K562 (cell line): Measurements from ENCODE around the gene LGR6. TPM values are rescaled to one million over a fixed set of nuclear protein-coding genes. Genes with fewer than 3 reads are reported as not detected.

Source experiments
- ATAC-seq: fragments of 200-7000 bp; cut with Tn5 transposase; 3 replicates; pipeline ENCODE4 v1.9.1; 2020; ENCODE audit warnings: moderate library complexity
- BruUV-seq: library from RNA; stranded (reverse); fragments of 400-500 nt; replicated peaks from 2 replicates; lab custom pipeline; 2021; lab: Mats Ljungman, UMichigan
- CTCF ChIA-PET: fragments of 300-600 bp; formaldehyde crosslinking; extraction: SDS; loops from one replicate; lab custom pipeline; 2021; ENCODE audit warnings: low intra/inter-chr PET ratio; lab: Yijun Ruan, JAX
- POLR2A ChIA-PET: fragments of 300-600, 350-650 bp; sonication (Branson Sonifier 250); formaldehyde crosslinking; extraction: SDS; loops from one replicate; lab custom pipeline; 2021; ENCODE audit warnings: antibody characterized with exemption, inconsistent platforms; lab: Yijun Ruan, JAX
- DNase-seq, 4 experiments: peaks; one replicate each; pipeline versions ENCODE4 v3.0.0 to v3.0.0-alpha.2; 2011 to 2018; ENCODE audit warnings: low spot score in 3 of 4, mixed read lengths in 3 of 4; ENCODE audit errors: extremely low read depth in 1 of 4
- FAIRE-seq: peaks from 2 replicates; lab custom pipeline; 2011; peaks lifted over from hg19 to GRCh38; lab: Jason Lieb, UNC
- H2AFZ ChIP-seq: 2 replicates; pipeline ENCODE4 v1.6.0; 2011; ENCODE audit warnings: low read depth, low read length, control low read depth, inconsistent platforms
- H3K27ac ChIP-seq: fragments of 200-600 bp; 3 replicates; pipeline ENCODE4 v1.8.0; 2011; ENCODE audit warnings: low read depth, mild to moderate bottlenecking, control low read depth, inconsistent platforms, low read length, moderate library complexity, mixed read lengths; ENCODE audit errors: extremely low read depth
- H3K27me3 ChIP-seq, 2 experiments: fragments of 300-600 bp in 1 of 2; 2 replicates in 1 of 2; 3 replicates in 1 of 2; pipeline versions ENCODE4 v1.6.0 to v1.8.0; 2011; ENCODE audit warnings: inconsistent platforms in 2 of 2, low read length in 2 of 2, mild to moderate bottlenecking in 1 of 2, mixed read lengths in 1 of 2, moderate library complexity in 1 of 2; ENCODE audit not compliant: control insufficient read depth in 2 of 2, insufficient read depth in 2 of 2
- H3K36me3 ChIP-seq: fragments of 300-600 bp; 3 replicates; pipeline ENCODE4 v1.8.0; 2011; ENCODE audit warnings: mild to moderate bottlenecking, low read length, inconsistent platforms; ENCODE audit not compliant: control insufficient read depth, insufficient read depth
- H3K4me1 ChIP-seq, 2 experiments: fragments of 200-600 bp in 1 of 2; replicated peaks in 1 of 2; 2 replicates in 1 of 2; 3 replicates in 1 of 2; pipeline versions ENCODE4 v1.5.1 to v1.8.0; 2011; ENCODE audit warnings: inconsistent platforms in 2 of 2, low read length in 2 of 2, mild to moderate bottlenecking in 1 of 2, mixed read lengths in 1 of 2, moderate library complexity in 1 of 2; ENCODE audit not compliant: control insufficient read depth in 2 of 2, insufficient read depth in 2 of 2
- H3K4me2 ChIP-seq: 2 replicates; pipeline ENCODE4 v1.6.1; 2011; ENCODE audit warnings: low read length, control low read depth, inconsistent platforms, mixed read lengths; ENCODE audit not compliant: insufficient read depth
- H3K4me3 ChIP-seq: fragments of 200-600 bp; sonication (generic), shearing (Covaris generic); 2 replicates; pipeline ENCODE4 v1.5.1; 2016; ENCODE audit warnings: control low read depth, inconsistent platforms
- H3K79me2 ChIP-seq: fragments of 200-600 bp; 3 replicates; pipeline ENCODE4 v1.8.0; 2011; ENCODE audit warnings: low read length, inconsistent platforms; ENCODE audit not compliant: control insufficient read depth, insufficient read depth
- H3K9ac ChIP-seq, 2 experiments: 2 replicates each; pipeline versions ENCODE4 v1.6.0 to v1.6.1; 2011; ENCODE audit warnings: low read depth in 2 of 2, low read length in 2 of 2, control low read depth in 1 of 2, inconsistent platforms in 1 of 2, mild to moderate bottlenecking in 1 of 2, mixed read lengths in 1 of 2; ENCODE audit not compliant: insufficient read depth in 1 of 2
- H3K9me1 ChIP-seq: one replicate; pipeline ENCODE4 v1.6.0; 2011; ENCODE audit warnings: inconsistent platforms, mild to moderate bottlenecking, low read length, moderate library complexity; ENCODE audit not compliant: control insufficient read depth, insufficient read depth
- H3K9me3 ChIP-seq: replicated peaks from 2 replicates; pipeline ENCODE4 v1.5.1; 2011; ENCODE audit warnings: low read depth, low read length, inconsistent platforms; ENCODE audit not compliant: control insufficient read depth, insufficient read depth
- H4K20me1 ChIP-seq: replicated peaks from 2 replicates; pipeline ENCODE4 v1.6.1; 2011; ENCODE audit warnings: low read length, inconsistent platforms, mixed read lengths; ENCODE audit not compliant: control insufficient read depth, insufficient read depth
- NFE2L1 ChIP-seq: fragments of 450-650 bp; IDR thresholded peaks from 2 replicates; pipeline ENCODE4 v1.6.1; 2016; ENCODE audit warnings: missing genetic modification characterization, low read depth, mild to moderate bottlenecking, missing compliant biosample characterization, moderate library complexity, borderline replicate concordance
- PHF8 ChIP-seq: fragments of 200-600 bp; sonication (generic); IDR thresholded peaks from 2 replicates; pipeline ENCODE4 v1.6.1; 2012; ENCODE audit warnings: mixed run types, mild to moderate bottlenecking, inconsistent platforms, low read length, moderate library complexity, borderline replicate concordance
- ZNF639 ChIP-seq, 2 experiments: fragments of 200-800 bp in 1 of 2; sonication (Bioruptor generic) in 1 of 2; sonication (generic) in 1 of 2; formaldehyde crosslinking in 1 of 2; IDR thresholded peaks in 1 of 2; conservative IDR thresholded peaks in 1 of 2; 2 replicates each; pipeline versions ENCODE4 v1.5.0 to v1.6.1; 2016 to 2020; ENCODE audit warnings: missing compliant biosample characterization in 1 of 2, missing genetic modification characterization in 1 of 2, missing genetic modification reagents in 1 of 2
- WGBS: fragments of 100-300 bp; shearing (Covaris generic); methylation state at CpG from one replicate; pipeline ENCODE4 v1.1.6; 2016; ENCODE audit warnings: low coverage, mixed read lengths; ENCODE audit not compliant: insufficient coverage; ENCODE audit errors: missing lambda C conversion rate; 5-methylcytosine and 5-hydroxymethylcytosine counted together
- in situ Hi-C: fragments of 300-500 bp; cut with MboI; formaldehyde crosslinking; loops from 4 replicates; pipeline ENCODE4 v1.15.0; 2018; ENCODE audit warnings: inconsistent platforms, mixed read lengths
- intact Hi-C: fragments of 100-400 bp; cut with micrococcal nuclease; formaldehyde crosslinking; loops from 2 replicates; pipeline ENCODE4 v1.14.2; 2022
- polyA plus RNA-seq, 8 experiments: library from polyadenylated mRNA; depleted of rRNA in 4 of 8; stranded (reverse) in 5 of 8; unstranded in 3 of 8; fragments of >200 nt; fragmentation: Nextera tagmentation in 2 of 8; fragmentation: Illumina TruSeq in 1 of 8; extraction: Ambion mirVana in 2 of 8; extraction: Trizol in 1 of 8; gene quantifications; 2 replicates each; pipeline versions ENCODE4 v1.2.1 to v1.2.3, GENCODE V29; 2011 to 2014; ENCODE audit warnings: inconsistent platforms in 1 of 8, missing spikeins in 1 of 8
- total RNA-seq, 7 experiments: library from RNA; depleted of rRNA in 6 of 7; stranded (reverse); fragments of >200 nt in 6 of 7; fragmentation: Illumina TruSeq in 2 of 7; extraction: Trizol in 2 of 7; gene quantifications; 2 replicates each; pipeline versions ENCODE4 v1.2.1 to v1.2.3, GENCODE V29; 2011 to 2021; ENCODE audit warnings: low replicate concordance in 1 of 7

The LGR6 gene
- total and polyA plus RNA-seq, 9 of the 15 experiments (the other 6 are each of a cell fraction or from before 2014, with no cell fraction given) = 0.01 to 0.54 (median 0.17) TPM; not detected in 1

- in situ Hi-C loops = no loop called here
- no peak for ATAC-seq
- no peak overlapping the region for H2AFZ ChIP-seq
Measured at GRCh38 chr1:202272103-202272845, 78.7 kb downstream of the LGR6 start.

More at GRCh38 chr1:202272103-202272845, 78.7 kb downstream of the LGR6 start:
- Histone ChIP-seq H3K36me3 (no peaks in the 10 kb centered on the region), H3K4me1 (no peaks in the 10 kb centered on the region), H3K4me3 (no peak overlapping the region), H3K79me2 (no peaks in the 10 kb centered on the region), H3K9me3 (no peaks in the 10 kb centered on the region)
- intact Hi-C loops = no loop called here
- BruUV-seq = no TSS peak
- CTCF ChIA-PET = no interaction called here
- POLR2A ChIA-PET = interaction anchor here (0.7 to 1.3 kb wide), 4 partner anchors 9 to 10 kb away, joined by 3 to 6 read pairs (median 3); no protein-coding TSS in a partner anchor
- no peak for TF ChIP-seq ZNF639 (CRISPR knock-in tag; conservative IDR thresholded peaks at IDR 0.05 in 1 of 2, IDR thresholded peaks at IDR 0.05 in 1 of 2)
- no peak for TF ChIP-seq PHF8
- TF ChIP-seq NFE2L1 (tag) = no peak
- TF ChIP-seq, all 486 proteins: peak for 0
- Histone ChIP-seq H3K4me2 (no peak overlapping the region), H4K20me1 (0 out of 2 replicates have a peak, but pooled peaks cover 4% of the 10 kb centered on the region), H3K27ac (no peak overlapping the region), H3K9ac (no peak overlapping the region), H3K9me1 (no peaks in the 10 kb centered on the region), H3K27me3 (peaks cover 38 to 80% of the 10 kb centered on the region in 2 experiments)
- no peak for DNase-seq
- WGBS = 0% methylated on average over 8 of the region's 8 CpGs
- FAIRE-seq = no peak
